Psoas muscle (tissue), 8 donors: ENCODE data around the gene CACNA1B. TPM values are rescaled to one million over a fixed set of nuclear protein-coding genes. Genes with fewer than 3 reads are reported as not detected.

Source experiments
- ATAC-seq, 4 donors: fragments of 200-7000 bp; cut with Tn5 transposase; one replicate each; pipeline ENCODE4 v1.9.1; 2020; ENCODE audit warnings: moderate library complexity in 3 of 4, mild to moderate bottlenecking in 2 of 4
- DNase-seq, 2 donors: peaks; one replicate each; pipeline ENCODE4 v3.0.0-alpha.2; 2020
- H3K27ac ChIP-seq: fragments of 200-600 bp; one replicate; pipeline ENCODE4 v1.8.0; 2022
- H3K27me3 ChIP-seq, 3 donors: fragments of 200-600 bp in 1 of 3; one replicate each; pipeline versions ENCODE4 v1.6.1 to v1.8.0; 2013 to 2022; ENCODE audit warnings: low read length in 2 of 3, mild to moderate bottlenecking in 2 of 3, moderate library complexity in 1 of 3; ENCODE audit not compliant: insufficient read depth in 3 of 3
- H3K36me3 ChIP-seq, 2 donors: fragments of 200-600 bp in 1 of 2; one replicate each; pipeline versions ENCODE4 v1.6.1 to v1.8.0; 2013 to 2022; ENCODE audit warnings: low read depth in 1 of 2, mild to moderate bottlenecking in 1 of 2, moderate library complexity in 1 of 2; ENCODE audit not compliant: insufficient read depth in 1 of 2
- H3K4me1 ChIP-seq: fragments of 200-600 bp; one replicate; pipeline ENCODE4 v1.8.0; 2022
- H3K4me3 ChIP-seq: fragments of 200-600 bp; one replicate; pipeline ENCODE4 v1.8.0; 2022; ENCODE audit warnings: mild to moderate bottlenecking
- H3K9me3 ChIP-seq: fragments of 200-600 bp; one replicate; pipeline ENCODE4 v1.8.0; 2022
- WGBS, 3 donors: extraction: QIAGEN DNeasy Blood & Tissue Kit; methylation state at CpG; one replicate each; pipeline versions ENCODE4 v1.1.6 to v1.1.7; 2013; 5-methylcytosine and 5-hydroxymethylcytosine counted together
- intact Hi-C, 2 donors: fragments of 100-400 bp; cut with DNase I; formaldehyde crosslinking; loops; one replicate each; pipeline versions ENCODE4 v1.11.0 to v1.14.2; 2022
- polyA plus RNA-seq, 3 donors: library from polyadenylated mRNA; stranded (reverse); fragments of 200-250 nt; gene quantifications; one replicate each; pipeline ENCODE4 v1.2.3, GENCODE V29; 2013
- total RNA-seq, 4 donors: library from RNA; stranded (reverse); fragmentation: NEBNext Ultra II Directional in 2 of 4; extraction: Animal tissue kit (Norgen Biotek cat#: 25700) in 2 of 4; gene quantifications; one replicate each; pipeline versions ENCODE4 v1.2.1 to v1.2.4, GENCODE V29; 2021 to 2023
- TF ChIP-seq, protein P1 (sequence below): fragments of 200-600 bp; IDR thresholded peaks from one replicate; pipeline ENCODE4 v1.8.0; 2022; ENCODE audit warnings: antibody characterized with exemption
- donor health status: healthy with polysubstance abuse.
- donor health status: DM: no; HTN: no; CAD: no; lungs with moderate emphysema.
- donor health status: Bipolar disorder and iron deficiency.
- donor health status: healthy.
- donor health status: DM: yes; HTN: yes; CAD: no.
- donor health status: DM: no; HTN: no; CAD: no.
- donor health status: DM: no; HTN: no; CAD: no.
- donor health status: DM: yes; HTN: yes; CAD: no.

Gene CACNA1B
- total and polyA plus RNA-seq, 7 donors: 0.01 to 0.02 TPM; not detected in 5

GRCh38 chr9:137873408-137873807 lies 4.2 kb upstream of the CACNA1B start:
- 64 to 77% (median 70%) methylated on average over 6 to 8 of the region's 8 CpGs for WGBS, 3 donors
- Histone ChIP-seq H3K9me3 (no peaks in the 10 kb centered on the region), H3K27me3 (peaks cover 0 to 35% (median 18%) of the 10 kb centered on the region in 3 donors), H3K4me3 (no peak overlapping the region), H3K4me1 (no peaks in the 10 kb centered on the region), H3K36me3 (no peaks in the 10 kb centered on the region), H3K27ac (no peak overlapping the region)
- TF ChIP-seq, protein P1, sequence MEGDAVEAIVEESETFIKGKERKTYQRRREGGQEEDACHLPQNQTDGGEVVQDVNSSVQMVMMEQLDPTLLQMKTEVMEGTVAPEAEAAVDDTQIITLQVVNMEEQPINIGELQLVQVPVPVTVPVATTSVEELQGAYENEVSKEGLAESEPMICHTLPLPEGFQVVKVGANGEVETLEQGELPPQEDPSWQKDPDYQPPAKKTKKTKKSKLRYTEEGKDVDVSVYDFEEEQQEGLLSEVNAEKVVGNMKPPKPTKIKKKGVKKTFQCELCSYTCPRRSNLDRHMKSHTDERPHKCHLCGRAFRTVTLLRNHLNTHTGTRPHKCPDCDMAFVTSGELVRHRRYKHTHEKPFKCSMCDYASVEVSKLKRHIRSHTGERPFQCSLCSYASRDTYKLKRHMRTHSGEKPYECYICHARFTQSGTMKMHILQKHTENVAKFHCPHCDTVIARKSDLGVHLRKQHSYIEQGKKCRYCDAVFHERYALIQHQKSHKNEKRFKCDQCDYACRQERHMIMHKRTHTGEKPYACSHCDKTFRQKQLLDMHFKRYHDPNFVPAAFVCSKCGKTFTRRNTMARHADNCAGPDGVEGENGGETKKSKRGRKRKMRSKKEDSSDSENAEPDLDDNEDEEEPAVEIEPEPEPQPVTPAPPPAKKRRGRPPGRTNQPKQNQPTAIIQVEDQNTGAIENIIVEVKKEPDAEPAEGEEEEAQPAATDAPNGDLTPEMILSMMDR: no peak
- ATAC-seq (no peak), DNase-seq (no peak)
- intact Hi-C loops: no loop called here

DNA sequence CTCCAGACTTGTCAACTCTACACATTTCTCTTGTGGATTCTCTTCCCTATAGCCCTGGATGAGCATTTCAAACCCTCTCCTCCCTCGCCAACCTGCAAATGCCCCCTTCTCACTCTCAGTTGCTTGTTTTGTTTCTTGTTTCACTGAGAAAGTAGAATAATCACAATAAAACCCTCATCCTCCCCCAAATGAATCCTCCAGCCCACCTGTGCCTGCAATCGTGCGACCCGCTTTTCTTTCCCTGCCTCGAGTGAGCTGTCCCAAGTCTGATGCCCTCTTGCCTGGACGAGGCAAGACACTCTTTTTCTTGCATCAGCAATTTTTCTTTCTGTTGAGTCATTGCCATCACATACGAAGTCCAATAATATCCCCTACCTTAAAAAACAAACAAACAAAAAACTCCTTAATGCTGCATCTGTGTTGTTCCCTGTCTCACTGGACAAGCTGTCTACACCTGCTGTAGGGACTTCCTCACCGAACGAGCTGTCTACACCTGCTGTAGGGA lies 3.7 kb upstream of the CACNA1B start:
- intact Hi-C loops: no loop called here

GRCh38 chr9:137875354-137875753 lies 2.2 kb upstream of the CACNA1B start:
- Histone ChIP-seq H3K27ac (no peak overlapping the region), H3K36me3 (no peaks in the 10 kb centered on the region), H3K4me3 (no peak overlapping the region), H3K4me1 (no peaks in the 10 kb centered on the region), H3K9me3 (no peaks in the 10 kb centered on the region), H3K27me3 (peaks cover 0 to 54% (median 27%) of the 10 kb centered on the region in 3 donors)
- DNase-seq (no peak), ATAC-seq (no peak)
- 75 to 80% (median 76%) methylated on average over 14 of the region's 14 CpGs for WGBS, 3 donors
- intact Hi-C loops: no loop called here
- TF ChIP-seq, protein P1: no peak

More for the DNA sequence above, 3.7 kb upstream of the CACNA1B start:
- H3K27me3 ChIP-seq: peaks cover 0 to 40% (median 23%) of the 10 kb centered on the region in 3 donors
- DNase-seq (no peak), ATAC-seq (no peak)
- TF ChIP-seq, protein P1: no peak
- H3K4me3 ChIP-seq: no peak overlapping the region
- 73 to 74% (median 73%) methylated on average over 9 of the region's 9 CpGs for whole genome bisulfite sequencing, 3 donors
- H3K36me3 ChIP-seq: no peaks in the 10 kb centered on the region
- H3K27ac ChIP-seq: no peak overlapping the region
- H3K4me1 ChIP-seq: no peaks in the 10 kb centered on the region
- H3K9me3 ChIP-seq: no peaks in the 10 kb centered on the region

DNA sequence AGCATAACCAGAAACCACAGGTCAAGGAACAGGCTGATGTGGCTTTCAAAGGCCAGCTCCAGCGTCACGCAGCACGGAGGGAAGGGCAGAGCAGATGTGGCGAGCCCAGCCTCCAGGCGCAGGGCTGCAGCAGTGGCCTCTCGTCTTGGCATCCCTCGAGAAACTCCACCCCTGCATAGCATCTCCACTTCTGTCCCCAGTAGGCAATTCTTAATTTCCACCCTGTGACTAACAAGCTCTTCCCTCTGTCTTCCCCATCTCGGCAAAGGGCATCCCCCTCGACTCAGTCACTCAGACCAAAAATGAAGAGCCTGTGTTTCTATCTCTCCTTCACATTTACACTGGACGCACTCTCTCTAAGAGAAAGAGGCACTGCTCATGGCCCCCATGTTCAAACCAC lies 1.7 kb upstream of the CACNA1B start:
- H3K9me3 ChIP-seq: no peaks in the 10 kb centered on the region
- H3K27ac ChIP-seq: no peak overlapping the region
- DNase-seq: no peak
- TF ChIP-seq, protein P1: no peak
- H3K4me3 ChIP-seq: no peak overlapping the region
- H3K36me3 ChIP-seq: no peaks in the 10 kb centered on the region
- H3K27me3 ChIP-seq: peaks cover 0 to 55% (median 27%) of the 10 kb centered on the region in 3 donors
- H3K4me1 ChIP-seq: no peaks in the 10 kb centered on the region
- intact Hi-C loops: no loop called here
- 72 to 87% (median 84%) methylated on average over 9 to 10 of the region's 10 CpGs for WGBS, 3 donors
- ATAC-seq: no peak

GRCh38 chr9:137876269-137876668 lies 1.3 kb upstream of the CACNA1B start:
- Histone ChIP-seq H3K9me3 (no peaks in the 10 kb centered on the region), H3K4me1 (no peaks in the 10 kb centered on the region), H3K36me3 (no peaks in the 10 kb centered on the region), H3K4me3 (no peak overlapping the region), H3K27ac (no peak overlapping the region), H3K27me3 (peaks cover 0 to 54% (median 27%) of the 10 kb centered on the region in 3 donors)
- intact Hi-C loops: no loop called here
- ATAC-seq: no peak
- no peak for DNase-seq
- WGBS, 3 donors: 70 to 80% (median 76%) methylated on average over 8 of the region's 8 CpGs
- TF ChIP-seq, protein P1: no peak
